Bronchial epithelial cell (primary cell): ENCODE data around the gene PPARD. TPM values are rescaled to one million over a fixed set of nuclear protein-coding genes. Genes with fewer than 3 reads are reported as not detected.

Experiments
- DNase-seq: peaks from one replicate; pipeline ENCODE4 v3.0.0-alpha.2; 2010; ENCODE audit warnings: low read depth
- FAIRE-seq: peaks from 2 replicates; lab custom pipeline; 2011; peaks lifted over from hg19 to GRCh38; lab: Jason Lieb, UNC
- H3K27me3 ChIP-seq: 2 replicates; pipeline ENCODE4 v1.5.1; 2011; ENCODE audit warnings: low read length; ENCODE audit not compliant: control insufficient read depth, insufficient read depth
- H3K36me3 ChIP-seq: 2 replicates; pipeline ENCODE4 v1.5.1; 2011; ENCODE audit warnings: low read length; ENCODE audit not compliant: control insufficient read depth, insufficient read depth
- H3K4me3 ChIP-seq: 2 replicates; pipeline ENCODE4 v1.5.1; 2011; ENCODE audit warnings: mild to moderate bottlenecking, low read depth, low read length, control low read depth
- CTCF ChIP-seq: IDR thresholded peaks from 2 replicates; pipeline ENCODE4 v1.5.1; 2011; ENCODE audit warnings: mild to moderate bottlenecking, moderate library complexity, low read length, control low read depth, inconsistent platforms; ENCODE audit not compliant: insufficient read depth, severe bottlenecking
- total RNA-seq: library from RNA; depleted of rRNA; stranded (reverse); fragments of >200 nt; gene quantifications from 2 replicates; pipeline ENCODE4 v1.2.1, GENCODE V29; 2014

The PPARD gene
- total RNA-seq, 1 donor from 2014 or later: 10.3 TPM

GRCh38 chr6:35368038-35368887, 25.9 kb downstream of the PPARD start:
- DNase-seq (peak; percentile 53), FAIRE-seq (no peak)
- no peak for TF ChIP-seq CTCF
- Histone ChIP-seq H3K27me3 (no peaks in the 10 kb centered on the region), H3K36me3 (no peaks in the 10 kb centered on the region), H3K4me3 (no peak overlapping the region)

- TF ChIP-seq CTCF: no peak
- no peak overlapping the region for H3K4me3 ChIP-seq
- no peaks in the 10 kb centered on the region for H3K36me3 ChIP-seq
- peak; percentile 97 for DNase-seq
- FAIRE-seq: no peak
- no peaks in the 10 kb centered on the region for H3K27me3 ChIP-seq
These were observed 27.9 kb downstream of the PPARD start for GRCh38 chr6:35370124-35370741.

GRCh38 chr6:35370785-35371493, 28.6 kb downstream of the PPARD start:
- TF ChIP-seq CTCF: no peak
- no peak overlapping the region for H3K4me3 ChIP-seq
- DNase-seq (no peak), FAIRE-seq (no peak)
- no peaks in the 10 kb centered on the region for H3K36me3 ChIP-seq
- no peaks in the 10 kb centered on the region for H3K27me3 ChIP-seq

- Histone ChIP-seq H3K27me3 (no peaks in the 10 kb centered on the region), H3K4me3 (no peak overlapping the region), H3K36me3 (no peaks in the 10 kb centered on the region)
- FAIRE-seq (no peak), DNase-seq (no peak)
- no peak for TF ChIP-seq CTCF
These were observed 29.3 kb downstream of the PPARD start for GRCh38 chr6:35371494-35372262.

GRCh38 chr6:35372633-35373032, 30.3 kb downstream of the PPARD start:
- no peak for TF ChIP-seq CTCF
- Histone ChIP-seq H3K4me3 (no peak overlapping the region), H3K27me3 (no peaks in the 10 kb centered on the region), H3K36me3 (no peaks in the 10 kb centered on the region)
- FAIRE-seq (no peak), DNase-seq (no peak)
